DMS79 treated with DMSO at 0.1 percent for 48 hours (cell line): ENCODE results near the gene GDF15.
"Not testable (repeated sequence)": the region's sequence is repeated elsewhere in the genome, so short reads cannot be mapped to it uniquely, and the experiment has no call there.

Experiments used
- DNase-seq: peaks from one replicate; lab custom pipeline; 2025; lab: John Stamatoyannopoulos, UW

The GDF15 gene

GRCh38 chr19:18392417-18392816 lies 6.5 kb downstream of the GDF15 start:
- no peak for DNase-seq

GRCh38 chr19:18392926-18393325 lies 7.0 kb downstream of the GDF15 start:
- no peak for DNase-seq

GRCh38 chr19:18393836-18394235 lies 7.9 kb downstream of the GDF15 start:
- no peak for DNase-seq

- no peak for DNase-seq
Observed at GRCh38 chr19:18396471-18397241, 10.7 kb downstream of the GDF15 start.

GRCh38 chr19:18397242-18398202 lies 11.6 kb downstream of the GDF15 start, which contains the start of gene LRRC25:
LRRC25 (minus strand) TSS chr19:18397622; CDS start chr19:18396963, 659 bp downstream.
- DNase-seq: no peak

GRCh38 chr19:18399008-18399407 lies 13.1 kb downstream of the GDF15 start:
- DNase-seq: no peak

GRCh38 chr19:18401580-18402112 lies 15.7 kb downstream of the GDF15 start:
- DNase-seq: no peak

- DNase-seq: not testable (repeated sequence)
Observed at GRCh38 chr19:18402455-18403248, 16.7 kb downstream of the GDF15 start.

- DNase-seq: not testable (repeated sequence)
Observed at GRCh38 chr19:18405754-18406153, 19.8 kb downstream of the GDF15 start.

- DNase-seq: no peak
Observed at GRCh38 chr19:18406749-18407148, 20.8 kb downstream of the GDF15 start.

GRCh38 chr19:18408053-18408476 lies 22.1 kb downstream of the GDF15 start:
- peak; percentile 53 for DNase-seq

- DNase-seq: no peak
Observed at GRCh38 chr19:18412610-18413239, 26.8 kb downstream of the GDF15 start.

- no peak for DNase-seq
Observed at GRCh38 chr19:18414504-18415177, 28.7 kb downstream of the GDF15 start.

GRCh38 chr19:18415178-18415867 lies 29.4 kb downstream of the GDF15 start:
- no peak for DNase-seq

GRCh38 chr19:18416778-18417249 lies 30.9 kb downstream of the GDF15 start:
- peak; percentile 70 for DNase-seq

- peak; percentile 56 for DNase-seq
Observed at GRCh38 chr19:18417250-18418028, 31.5 kb downstream of the GDF15 start.

- DNase-seq: no peak
Observed at GRCh38 chr19:18418029-18418482, 32.1 kb downstream of the GDF15 start.

GRCh38 chr19:18418483-18419194 lies 32.7 kb downstream of the GDF15 start:
- DNase-seq: peak; percentile 71
